HEK293T (cell line): Measurements from ENCODE around the gene PYGB.

Experiments
- ELF4 ChIP-seq: fragments of 450-650 bp; IDR thresholded peaks from 2 replicates; pipeline ENCODE4 v1.6.1; 2017; ENCODE audit warnings: antibody characterized with exemption
- HDGF ChIP-seq: fragments of 450-650 bp; IDR thresholded peaks from 2 replicates; pipeline ENCODE4 v1.6.1; 2017; ENCODE audit warnings: antibody characterized with exemption, borderline replicate concordance

DNA sequence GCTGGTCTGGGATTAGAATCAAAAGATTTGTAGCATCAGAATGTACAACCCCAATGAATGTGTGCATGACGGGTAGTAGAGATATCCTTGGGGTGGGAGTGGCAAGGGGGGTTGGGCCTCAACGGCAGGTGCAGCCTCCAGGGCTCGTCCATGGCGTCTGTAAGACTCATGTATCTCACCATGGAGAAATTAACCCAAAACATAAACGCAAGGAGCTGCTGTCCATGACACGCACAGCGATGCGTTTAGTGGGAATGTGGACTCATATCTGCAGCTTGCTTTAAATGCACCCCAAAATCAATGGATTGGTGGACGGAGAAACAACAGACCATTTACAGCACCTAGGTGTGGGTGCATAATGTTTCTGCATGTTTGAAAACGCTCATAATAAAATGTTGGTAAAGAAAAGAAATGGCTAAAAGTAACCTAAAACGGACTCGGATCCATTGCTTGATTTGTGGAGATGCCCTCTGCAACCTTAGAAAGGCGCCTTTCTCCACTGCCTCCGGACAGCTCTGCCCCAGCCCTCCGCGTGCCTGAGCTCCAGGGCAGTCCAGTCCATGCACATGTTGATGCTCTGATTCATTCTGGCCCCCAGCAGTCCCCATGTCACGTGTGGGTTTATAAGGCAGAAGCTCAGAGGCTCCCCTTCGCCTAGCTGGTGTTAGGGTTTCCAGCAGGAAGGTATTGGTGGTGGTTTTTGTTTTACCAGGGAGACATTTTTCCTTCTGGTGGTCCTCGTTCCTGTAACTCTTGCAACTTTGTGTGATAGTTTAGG lies 24.5 kb downstream of the PYGB start:
- TF ChIP-seq ELF4 (no peak), HDGF (no peak)
